GM18907 (cell line): ENCODE results near the gene TMEM259.

Source experiments
- ATAC-seq: cut with Tn5 transposase; IDR thresholded peaks from one replicate; pipeline ENCODE4 v1.9.1; 2021; ENCODE audit warnings: mild to moderate bottlenecking, moderate library complexity; ENCODE audit not compliant: unreplicated experiment

Gene TMEM259

DNA sequence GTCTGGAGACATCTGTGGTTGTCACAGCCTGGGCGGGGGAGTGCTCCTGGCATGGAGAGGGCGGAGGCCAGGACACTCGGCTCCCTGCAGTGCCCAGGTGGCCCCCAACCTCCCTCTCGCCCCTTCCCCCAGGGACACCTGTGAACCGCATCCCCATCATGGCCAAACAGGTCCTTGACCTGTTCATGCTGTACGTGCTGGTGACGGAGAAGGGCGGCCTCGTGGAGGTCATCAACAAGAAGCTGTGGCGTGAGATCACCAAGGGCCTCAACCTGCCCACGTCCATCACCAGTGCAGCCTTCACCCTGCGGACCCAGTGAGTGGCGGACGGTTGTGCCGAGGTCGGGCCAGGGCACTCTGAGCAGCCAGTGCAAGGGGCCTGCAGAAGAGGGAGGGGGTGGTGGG, 56.8 kb downstream of the TMEM259 start:
- no peak for ATAC-seq

DNA sequence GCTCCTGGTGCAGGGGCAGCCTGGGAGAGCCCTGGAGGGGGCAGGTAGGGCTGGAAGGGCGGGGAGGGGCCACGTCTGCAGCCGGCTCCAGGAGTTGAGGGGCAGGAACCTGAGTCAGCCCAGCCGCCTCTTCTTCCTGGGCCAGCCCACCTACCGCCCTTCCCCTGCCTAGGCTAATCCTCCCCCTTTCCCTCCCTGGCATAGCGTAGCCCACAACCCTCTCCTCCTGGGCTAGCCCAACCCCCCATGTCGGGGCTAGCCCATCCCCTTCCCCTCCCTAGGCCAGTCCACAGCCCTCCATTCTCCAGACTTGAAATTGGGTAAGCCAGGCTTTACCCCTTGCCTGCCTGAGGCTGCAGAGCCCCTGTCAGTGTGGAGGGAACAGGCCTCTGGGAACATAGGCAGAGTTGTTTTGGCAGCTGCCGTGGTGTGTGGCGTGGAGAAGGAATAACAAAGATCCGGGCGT, 57.4 kb downstream of the TMEM259 start:
- no peak for ATAC-seq

DNA sequence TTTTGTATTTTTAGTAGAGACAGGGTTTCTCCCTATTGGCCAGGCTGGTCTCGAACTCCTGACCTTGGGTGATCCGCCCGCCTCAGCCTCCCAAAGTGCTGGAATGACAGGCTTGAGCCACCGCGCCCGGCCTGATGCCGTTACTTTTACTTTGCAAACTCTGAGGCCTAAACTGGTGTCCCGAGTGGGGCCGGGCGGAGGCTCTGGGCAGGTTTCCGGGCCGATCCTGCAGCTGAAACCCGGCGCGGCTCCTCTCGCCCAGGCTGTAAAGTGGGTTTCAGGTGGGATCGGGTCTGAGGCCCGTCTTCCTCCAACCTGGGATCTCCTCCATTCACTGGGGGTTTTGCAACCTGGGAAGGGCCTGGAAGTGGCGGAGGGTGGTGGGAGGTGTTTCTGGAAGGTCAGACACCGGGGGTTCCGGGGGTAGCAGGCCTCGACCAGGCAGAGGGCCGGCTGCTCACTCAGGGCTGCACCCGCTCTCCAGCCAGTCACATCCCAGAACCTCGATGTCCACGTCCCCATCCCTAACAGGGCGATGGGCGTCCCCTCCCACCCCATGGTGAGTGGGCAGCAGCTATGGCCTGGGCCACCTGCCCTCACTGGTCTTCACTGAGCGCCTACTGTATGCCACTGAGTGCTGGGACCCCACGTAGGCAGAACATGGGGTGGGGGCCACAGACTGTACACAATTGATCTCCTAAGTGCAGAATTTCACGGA, 58.1 kb downstream of the TMEM259 start:
- ATAC-seq, result no peak

DNA sequence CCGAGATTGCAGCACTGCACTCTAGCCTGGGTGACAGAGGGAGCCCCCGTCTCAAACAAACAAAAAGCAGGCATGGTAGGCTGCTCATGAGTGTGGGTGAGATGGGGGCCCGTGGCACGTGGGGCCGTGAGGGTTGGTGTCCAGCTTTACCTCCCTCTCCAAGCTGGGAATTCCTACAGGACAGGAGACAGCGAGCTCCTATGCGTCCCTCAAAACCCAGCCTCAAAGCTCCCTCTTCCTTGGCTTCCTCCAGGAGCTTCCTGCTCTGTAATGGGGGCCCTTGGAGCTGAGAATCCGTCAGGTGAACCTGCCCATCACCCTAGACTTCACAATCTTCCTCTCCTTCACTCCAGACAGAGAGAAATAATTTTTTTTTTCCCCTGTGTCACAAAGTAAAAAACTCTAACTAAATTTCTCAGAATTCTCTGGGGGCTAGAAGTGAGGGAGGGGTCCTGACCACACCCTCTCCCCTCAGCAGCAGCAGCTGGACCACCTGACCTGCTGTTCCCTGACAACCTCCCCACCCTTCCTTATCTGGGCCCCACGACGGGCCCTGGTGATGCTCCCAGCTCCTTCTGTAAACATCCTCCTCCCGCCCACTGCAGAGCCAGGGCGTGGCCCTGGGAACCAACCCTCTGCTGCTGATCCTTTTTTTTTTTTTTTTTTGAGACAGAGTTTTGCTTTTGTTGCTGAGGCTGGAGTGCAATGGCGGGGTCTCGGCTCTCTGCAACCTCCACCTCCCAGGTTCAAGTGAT, 58.9 kb downstream of the TMEM259 start:
- ATAC-seq, result no peak

DNA sequence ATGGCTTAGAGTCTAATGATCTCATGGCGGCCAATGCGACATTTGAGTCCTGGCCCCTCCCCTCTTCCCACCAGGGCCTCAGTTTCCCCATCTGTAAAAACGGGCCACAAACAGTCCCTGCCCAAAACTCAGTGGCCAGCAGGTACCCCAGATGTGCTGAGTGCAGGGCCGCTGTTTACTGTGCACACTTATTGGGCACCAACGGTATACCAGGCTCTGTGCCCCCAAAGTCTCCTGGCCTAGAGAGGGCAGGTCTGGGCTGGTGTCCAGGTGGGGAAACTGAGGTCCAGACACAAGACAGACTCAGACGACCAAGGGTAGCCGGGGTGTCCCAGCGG, 60.4 kb downstream of the TMEM259 start:
- ATAC-seq, result no peak

DNA sequence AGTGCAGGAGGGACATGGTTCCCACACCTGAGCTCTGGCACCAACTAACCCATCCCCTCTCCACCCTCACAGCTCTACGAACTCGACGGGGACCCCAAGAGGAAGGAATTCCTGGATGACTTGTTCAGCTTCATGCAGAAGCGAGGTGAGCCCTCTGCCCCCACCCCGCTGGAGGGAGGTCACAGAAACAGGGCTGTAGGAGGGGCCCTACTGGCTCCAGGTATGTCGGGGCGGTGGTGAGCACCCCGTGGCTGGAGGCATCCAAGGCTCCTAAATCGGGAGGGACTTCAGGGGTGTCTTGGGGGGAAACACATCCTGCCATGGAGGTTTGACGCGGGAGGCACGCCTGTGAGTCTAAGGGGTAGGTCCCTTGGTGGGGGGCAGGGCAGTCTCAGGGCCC, 60.9 kb downstream of the TMEM259 start:
- no peak for ATAC-seq
